ENCODE measurements around the gene VSIG4. TPM values are rescaled to one million over a fixed set of nuclear protein-coding genes. Genes with fewer than 3 reads are reported as not detected.
"Not testable (repeated sequence)": the region's sequence is repeated elsewhere in the genome, so short reads cannot be mapped to it uniquely, and the experiment has no call there.

The VSIG4 gene
- total RNA-seq, 2 experiments from 2014 or later: not detected

DNA sequence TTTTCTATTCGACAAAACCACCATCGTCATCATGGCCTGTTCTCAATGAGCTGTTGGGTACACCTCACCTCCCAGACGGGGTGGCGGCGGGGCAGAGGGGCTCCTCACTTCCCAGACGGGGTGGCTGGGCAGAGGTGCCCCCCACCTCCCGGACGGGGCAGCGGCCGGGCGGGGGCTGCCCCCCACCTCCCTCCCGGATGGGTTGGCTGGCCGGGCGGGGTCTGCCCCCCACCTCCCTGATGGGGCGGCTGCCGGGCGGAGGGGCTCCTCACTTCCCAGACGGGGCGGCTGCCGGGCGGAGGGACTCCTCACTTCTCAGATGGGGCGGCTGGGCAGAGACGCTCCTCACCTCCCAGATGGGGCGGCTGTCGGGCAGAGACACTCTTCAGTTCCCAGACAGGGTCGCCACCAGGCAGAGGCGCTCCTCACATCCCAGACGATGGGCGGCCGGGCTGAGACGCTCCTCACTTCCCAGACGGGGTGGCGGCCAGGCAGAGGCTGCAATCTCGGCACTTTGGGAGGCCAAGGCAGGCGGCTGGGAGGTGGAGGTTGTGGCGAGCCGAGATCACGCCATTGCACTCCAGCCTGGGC, 64.6 kb downstream of the VSIG4 start:
- H3K4me3 Mint-ChIP-seq; H3K36me3 Mint-ChIP-seq (ENCODE audit: low read depth); H3K27ac Mint-ChIP-seq; DNase-seq; H3K9me3 Mint-ChIP-seq; H3K4me1 Mint-ChIP-seq; POLR2A ChIA-PET; CTCF ChIA-PET; H3K27me3 Mint-ChIP-seq: not testable (repeated sequence)

Other genes starting within 250 kb of the VSIG4 start
- gene HEPH, start 124.2 kb upstream of the VSIG4 start, total RNA-seq: not detected